Large intestine (tissue), 3 donors: Measurements from ENCODE around the gene ROR1. TPM values are rescaled to one million over a fixed set of nuclear protein-coding genes. Genes with fewer than 3 reads are reported as not detected.

ENCODE experiments used
- DNase-seq, 2 donors: peaks; one replicate each; pipeline versions ENCODE4 v3.0.0 to v3.0.0-alpha.2; 2013
- H3K27ac ChIP-seq: one replicate; pipeline ENCODE4 v1.5.1; 2013; ENCODE audit warnings: low read length
- H3K27me3 ChIP-seq: 2 replicates; pipeline ENCODE4 v1.6.1; 2013; ENCODE audit warnings: low read length; ENCODE audit not compliant: control insufficient read depth, insufficient read depth
- H3K36me3 ChIP-seq: 2 replicates; pipeline ENCODE4 v1.6.1; 2013; ENCODE audit warnings: low read length; ENCODE audit not compliant: control insufficient read depth, insufficient read depth
- H3K4me1 ChIP-seq: one replicate; pipeline ENCODE4 v1.6.1; 2013; ENCODE audit warnings: low read length; ENCODE audit not compliant: control insufficient read depth, insufficient read depth
- H3K4me3 ChIP-seq: one replicate; pipeline ENCODE4 v1.5.1; 2013; ENCODE audit warnings: low read length
- H3K9me3 ChIP-seq: one replicate; pipeline ENCODE4 v1.6.1; 2013; ENCODE audit warnings: mild to moderate bottlenecking, low read depth, low read length, moderate library complexity; ENCODE audit not compliant: control insufficient read depth
- WGBS: methylation state at CpG from one replicate; pipeline ENCODE4 v1.1.5; 2013; ENCODE audit warnings: low lambda C conversion rate; ENCODE audit not compliant: insufficient coverage; 5-methylcytosine and 5-hydroxymethylcytosine counted together
- polyA plus RNA-seq: library from polyadenylated mRNA; unstranded; fragments of 120-200 nt; gene quantifications from one replicate; pipeline ENCODE4 v1.2.1, GENCODE V29; 2013

Gene ROR1
- polyA plus RNA-seq, 1 donor, result 14.4 TPM

DNA sequence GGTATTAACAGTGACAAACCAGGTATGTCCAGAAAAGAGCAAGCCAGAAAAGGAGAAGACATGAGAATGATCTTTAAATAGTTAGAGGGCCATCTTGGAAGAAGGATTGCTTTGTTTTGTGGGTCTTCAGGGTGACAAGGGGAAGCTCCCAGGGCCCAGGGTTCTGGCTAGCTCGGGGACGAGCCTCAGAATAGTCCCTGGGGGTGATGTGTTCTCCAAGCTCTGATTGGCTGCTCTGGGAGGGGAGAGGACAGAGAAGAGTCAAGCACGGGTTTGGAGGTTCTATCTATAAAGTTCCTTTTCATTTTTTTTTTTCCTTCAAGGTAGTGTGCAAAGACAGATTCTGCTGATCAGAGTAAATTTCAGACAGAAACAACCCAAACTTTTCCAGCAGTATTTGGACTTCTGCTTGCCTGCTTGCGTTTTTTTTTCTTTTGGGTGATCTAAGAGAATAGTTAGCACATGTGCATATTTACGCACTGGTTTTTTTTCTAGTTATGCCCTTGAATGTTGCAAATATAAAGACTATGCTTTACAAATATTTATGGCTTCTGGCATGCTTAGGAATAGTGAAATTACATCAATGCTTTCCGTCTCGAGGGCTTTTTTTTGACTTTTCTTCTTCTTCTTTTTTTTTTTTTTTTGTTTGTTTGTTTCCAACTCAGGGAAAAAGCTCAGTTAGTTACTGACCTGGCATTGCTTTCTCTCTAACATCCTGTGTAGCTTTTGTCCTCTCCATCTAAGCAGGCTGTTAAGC lies 59.7 kb downstream of the ROR1 start:
- no peak for DNase-seq
- no peaks in the 10 kb centered on the region for H3K9me3 ChIP-seq
- WGBS, result 79% methylated on average over 4 of the region's 7 CpGs
- no peaks in the 10 kb centered on the region for H3K36me3 ChIP-seq
- no peak overlapping the region for H3K4me3 ChIP-seq
- no peaks in the 10 kb centered on the region for H3K27me3 ChIP-seq
- H3K27ac ChIP-seq, result no peak overlapping the region
- H3K4me1 ChIP-seq, result no peaks in the 10 kb centered on the region

- Histone ChIP-seq H3K36me3 (no peaks in the 10 kb centered on the region), H3K27me3 (no peaks in the 10 kb centered on the region), H3K4me3 (no peak overlapping the region), H3K27ac (no peak overlapping the region), H3K9me3 (no peaks in the 10 kb centered on the region), H3K4me1 (no peaks in the 10 kb centered on the region)
- 100% methylated on average over 1 of the region's 1 CpG for WGBS
- no peak for DNase-seq
Measured at GRCh38 chr1:63835128-63835527, 61.3 kb downstream of the ROR1 start.

- Histone ChIP-seq H3K27me3 (no peaks in the 10 kb centered on the region), H3K27ac (no peak overlapping the region), H3K36me3 (no peaks in the 10 kb centered on the region), H3K9me3 (no peaks in the 10 kb centered on the region), H3K4me3 (no peak overlapping the region), H3K4me1 (peaks cover 2% of the 10 kb centered on the region)
- 0% methylated on average over 1 of the region's 1 CpG for WGBS
- no peak for DNase-seq
Measured at GRCh38 chr1:63836374-63836773, 62.6 kb downstream of the ROR1 start.

- no peaks in the 10 kb centered on the region for H3K9me3 ChIP-seq
- DNase-seq, result no peak
- H3K36me3 ChIP-seq, result no peaks in the 10 kb centered on the region
- no CpG with 5 or more reads among the region's 5 CpGs for WGBS
- no peak overlapping the region for H3K4me3 ChIP-seq
- H3K4me1 ChIP-seq, result peaks cover 2% of the 10 kb centered on the region
- H3K27ac ChIP-seq, result no peak overlapping the region
- H3K27me3 ChIP-seq, result no peaks in the 10 kb centered on the region
Measured at GRCh38 chr1:63836830-63837229, 63.0 kb downstream of the ROR1 start.

- no CpG with 5 or more reads among the region's 7 CpGs for WGBS
- Histone ChIP-seq H3K27me3 (no peaks in the 10 kb centered on the region), H3K9me3 (no peaks in the 10 kb centered on the region), H3K27ac (no peak overlapping the region), H3K36me3 (no peaks in the 10 kb centered on the region), H3K4me1 (peaks cover 9% of the 10 kb centered on the region), H3K4me3 (no peak overlapping the region)
- no peak for DNase-seq
Measured at GRCh38 chr1:63843010-63843409, 69.2 kb downstream of the ROR1 start.

DNA sequence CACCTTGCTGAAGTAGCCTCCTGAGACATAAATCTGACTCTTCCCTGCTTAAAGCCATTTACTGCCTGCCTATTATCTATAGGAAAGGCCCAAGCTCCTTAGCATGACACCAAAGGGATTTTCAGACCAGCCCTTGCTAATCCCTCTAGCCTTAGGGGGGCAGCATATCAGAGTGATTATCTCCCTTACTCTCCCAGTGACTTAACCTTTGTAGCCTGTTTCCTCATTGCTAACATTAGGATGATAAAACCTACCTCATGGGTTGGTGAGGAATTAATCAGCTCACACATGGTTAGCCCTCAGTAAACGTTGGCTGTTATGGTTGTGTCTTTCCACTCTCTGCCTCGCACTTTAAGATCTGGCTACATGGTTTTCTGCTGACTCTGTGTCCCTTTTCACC lies 70.1 kb downstream of the ROR1 start:
- no peak overlapping the region for H3K4me3 ChIP-seq
- H3K9me3 ChIP-seq, result no peaks in the 10 kb centered on the region
- H3K36me3 ChIP-seq, result no peaks in the 10 kb centered on the region
- peaks cover 9% of the 10 kb centered on the region for H3K4me1 ChIP-seq
- WGBS, result no CpG with 5 or more reads among the region's 2 CpGs
- no peak overlapping the region for H3K27ac ChIP-seq
- peak; percentile 55 to 71 for DNase-seq
- no peaks in the 10 kb centered on the region for H3K27me3 ChIP-seq

- H3K36me3 ChIP-seq, result no peaks in the 10 kb centered on the region
- no peaks in the 10 kb centered on the region for H3K9me3 ChIP-seq
- H3K4me1 ChIP-seq, result peaks cover 9% of the 10 kb centered on the region
- no peak overlapping the region for H3K27ac ChIP-seq
- no peak overlapping the region for H3K4me3 ChIP-seq
- H3K27me3 ChIP-seq, result no peaks in the 10 kb centered on the region
- 100% methylated on average over 1 of the region's 1 CpG for WGBS
- no peak for DNase-seq
Measured at GRCh38 chr1:63845346-63845745, 71.5 kb downstream of the ROR1 start.

- Histone ChIP-seq H3K4me1 (peaks cover 7% of the 10 kb centered on the region), H3K36me3 (no peaks in the 10 kb centered on the region), H3K27me3 (no peaks in the 10 kb centered on the region), H3K27ac (no peak overlapping the region), H3K4me3 (no peak overlapping the region), H3K9me3 (no peaks in the 10 kb centered on the region)
- no peak for DNase-seq
- 83% methylated on average over 1 of the region's 9 CpGs for WGBS
Measured at GRCh38 chr1:63847308-63847910, 73.6 kb downstream of the ROR1 start.

- H3K27me3 ChIP-seq, result no peaks in the 10 kb centered on the region
- no peaks in the 10 kb centered on the region for H3K36me3 ChIP-seq
- H3K4me1 ChIP-seq, result peaks cover 3% of the 10 kb centered on the region
- DNase-seq, result no peak
- no peaks in the 10 kb centered on the region for H3K9me3 ChIP-seq
- H3K27ac ChIP-seq, result no peak overlapping the region
- H3K4me3 ChIP-seq, result no peak overlapping the region
- 71% methylated on average over 2 of the region's 4 CpGs for WGBS
Measured at GRCh38 chr1:63848733-63849132, 74.9 kb downstream of the ROR1 start.

GRCh38 chr1:63849149-63849548 lies 75.3 kb downstream of the ROR1 start:
- DNase-seq, result no peak
- no peak overlapping the region for H3K27ac ChIP-seq
- no peak overlapping the region for H3K4me3 ChIP-seq
- WGBS, result no CpG with 5 or more reads among the region's 1 CpG
- H3K27me3 ChIP-seq, result no peaks in the 10 kb centered on the region
- no peaks in the 10 kb centered on the region for H3K9me3 ChIP-seq
- no peaks in the 10 kb centered on the region for H3K36me3 ChIP-seq
- peaks cover 2% of the 10 kb centered on the region for H3K4me1 ChIP-seq

DNA sequence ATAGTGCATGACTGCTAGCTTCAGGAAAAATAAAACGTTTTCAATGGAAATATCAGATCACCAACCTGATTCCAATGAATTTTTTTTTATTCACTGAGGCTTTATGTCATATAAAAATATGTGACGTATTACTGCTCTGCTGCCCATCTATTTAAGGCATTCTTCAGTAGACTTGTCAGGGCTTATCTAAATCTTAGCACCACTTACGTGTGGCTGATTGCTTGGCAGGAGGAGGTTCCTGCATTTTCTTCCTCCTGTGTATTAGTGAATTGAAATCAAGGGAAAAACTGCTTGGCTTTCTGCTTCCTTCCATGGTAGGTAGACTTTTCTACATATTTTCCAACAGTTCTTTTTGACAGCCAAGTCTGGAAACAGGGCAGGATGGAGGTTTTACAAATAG lies 80.3 kb downstream of the ROR1 start:
- peaks cover 6% of the 10 kb centered on the region for H3K9me3 ChIP-seq
- no peaks in the 10 kb centered on the region for H3K36me3 ChIP-seq
- H3K27me3 ChIP-seq, result no peaks in the 10 kb centered on the region
- H3K4me1 ChIP-seq, result no peaks in the 10 kb centered on the region
- WGBS, result 100% methylated on average over 1 of the region's 3 CpGs
- no peak overlapping the region for H3K4me3 ChIP-seq
- no peak overlapping the region for H3K27ac ChIP-seq
- DNase-seq, result no peak
